ENCODE results near the gene PCDHB5. TPM values are rescaled to one million over a fixed set of nuclear protein-coding genes. Genes with fewer than 3 reads are reported as not detected.
"Not testable (repeated sequence)": the region's sequence is repeated elsewhere in the genome, so short reads cannot be mapped to it uniquely, and the experiment has no call there.

PCDHB5 gene
- total and polyA plus RNA-seq, 8 donors = 2.3 to 6.7 (median 3.7) TPM

DNA sequence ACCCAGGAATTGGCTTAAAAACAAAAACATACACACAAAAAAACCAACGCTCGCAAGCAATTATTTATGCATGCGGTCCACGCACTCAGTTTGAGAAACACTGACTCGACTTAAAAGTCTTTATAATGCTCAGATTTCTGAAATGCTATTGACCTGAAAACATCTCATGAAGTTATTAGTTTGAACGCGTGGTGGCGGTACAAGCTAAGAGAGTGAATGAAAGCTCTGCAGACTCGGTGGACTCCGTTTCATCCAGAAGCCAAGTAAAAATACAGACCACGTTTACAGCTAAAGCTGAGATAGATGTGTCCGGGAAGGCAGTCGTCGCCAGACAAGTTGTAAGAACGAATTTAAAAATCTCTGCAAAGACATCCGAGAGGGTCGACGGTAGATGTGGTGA is 14.8 kb downstream of the PCDHB5 start, which contains the start of gene PCDHB6:
Gene PCDHB6, plus strand, starts transcription at position 246 of the 400 bp plus-strand sequence. CDS start 201 bp downstream, outside the sequence.
- Histone ChIP-seq H3K27ac (no peak within 1 kb of the TSS), H3K36me3 (no peaks in the 10 kb centered on the region), H3K4me3 (peak within 1 kb of the TSS in 1 of 4 donors; percentile 11), H3K27me3 (no peaks in the 10 kb centered on the region), H3K4me1 (no peaks in the 10 kb centered on the region), H3K9me3 (peaks cover 0 to 4% (median 0%) of the 10 kb centered on the region in 4 donors)
- ATAC-seq (peak in 1 of 4 donors; percentile 37), FAIRE-seq (no peak), DNase-seq (no peak)
- TF ChIP-seq, protein P1, sequence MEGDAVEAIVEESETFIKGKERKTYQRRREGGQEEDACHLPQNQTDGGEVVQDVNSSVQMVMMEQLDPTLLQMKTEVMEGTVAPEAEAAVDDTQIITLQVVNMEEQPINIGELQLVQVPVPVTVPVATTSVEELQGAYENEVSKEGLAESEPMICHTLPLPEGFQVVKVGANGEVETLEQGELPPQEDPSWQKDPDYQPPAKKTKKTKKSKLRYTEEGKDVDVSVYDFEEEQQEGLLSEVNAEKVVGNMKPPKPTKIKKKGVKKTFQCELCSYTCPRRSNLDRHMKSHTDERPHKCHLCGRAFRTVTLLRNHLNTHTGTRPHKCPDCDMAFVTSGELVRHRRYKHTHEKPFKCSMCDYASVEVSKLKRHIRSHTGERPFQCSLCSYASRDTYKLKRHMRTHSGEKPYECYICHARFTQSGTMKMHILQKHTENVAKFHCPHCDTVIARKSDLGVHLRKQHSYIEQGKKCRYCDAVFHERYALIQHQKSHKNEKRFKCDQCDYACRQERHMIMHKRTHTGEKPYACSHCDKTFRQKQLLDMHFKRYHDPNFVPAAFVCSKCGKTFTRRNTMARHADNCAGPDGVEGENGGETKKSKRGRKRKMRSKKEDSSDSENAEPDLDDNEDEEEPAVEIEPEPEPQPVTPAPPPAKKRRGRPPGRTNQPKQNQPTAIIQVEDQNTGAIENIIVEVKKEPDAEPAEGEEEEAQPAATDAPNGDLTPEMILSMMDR (IDR thresholded peaks at IDR 0.05) = no peak
- WGBS, 2 donors = 11 to 26% methylated on average over 18 of the region's 18 CpGs
- intact Hi-C loops (cut with DNase I) = loop anchor here in 1 of 3 donors (10.0 kb wide), 1 partner anchor 235 kb away; the partner anchor contains the start of genes PCDHGA7 and PCDHGB4

DNA sequence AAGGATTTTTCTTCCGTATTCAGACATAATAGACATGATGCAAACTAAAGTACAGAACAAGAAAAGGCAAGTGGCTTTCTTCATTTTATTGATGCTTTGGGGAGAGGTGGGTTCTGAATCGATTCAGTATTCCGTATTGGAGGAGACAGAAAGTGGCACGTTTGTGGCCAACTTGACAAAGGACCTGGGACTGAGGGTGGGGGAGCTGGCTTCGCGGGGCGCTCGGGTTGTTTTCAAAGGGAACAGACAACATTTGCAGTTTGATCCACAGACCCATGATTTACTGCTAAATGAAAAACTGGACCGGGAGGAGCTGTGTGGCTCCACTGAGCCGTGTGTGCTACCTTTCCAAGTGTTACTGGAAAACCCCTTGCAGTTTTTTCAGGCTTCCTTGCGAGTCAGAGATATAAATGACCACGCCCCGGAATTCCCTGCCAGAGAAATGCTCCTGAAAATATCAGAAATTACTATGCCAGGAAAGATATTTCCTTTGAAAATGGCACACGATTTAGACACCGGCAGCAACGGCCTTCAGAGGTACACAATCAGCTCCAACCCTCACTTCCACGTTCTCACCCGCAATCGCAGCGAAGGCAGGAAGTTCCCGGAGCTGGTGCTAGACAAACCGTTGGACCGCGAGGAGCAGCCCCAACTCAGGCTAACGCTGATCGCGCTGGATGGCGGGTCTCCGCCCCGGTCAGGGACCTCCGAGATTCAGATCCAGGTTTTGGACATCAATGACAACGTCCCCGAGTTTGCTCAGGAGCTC is 15.4 kb downstream of the PCDHB5 start:
- FAIRE-seq (no peak), ATAC-seq (no peak), DNase-seq (no peak)
- peaks cover 0 to 4% (median 0%) of the 10 kb centered on the region in 4 donors for H3K9me3 ChIP-seq
- no peaks in the 10 kb centered on the region for H3K27me3 ChIP-seq
- 29 to 48% methylated on average over 33 of the region's 33 CpGs for WGBS, 2 donors
- no peaks in the 10 kb centered on the region for H3K36me3 ChIP-seq
- TF ChIP-seq, protein P1 (IDR thresholded peaks at IDR 0.05) = no peak
- H3K4me3 ChIP-seq = peak overlapping the region in 1 of 4 donors; percentile 11
- no peaks in the 10 kb centered on the region for H3K4me1 ChIP-seq
- intact Hi-C loops (cut with DNase I) = loop anchor here in 1 of 3 donors (10.0 kb wide), 1 partner anchor 234 kb away; the partner anchor contains the start of genes PCDHGA7 and PCDHGB4
- H3K27ac ChIP-seq = no peak overlapping the region

DNA sequence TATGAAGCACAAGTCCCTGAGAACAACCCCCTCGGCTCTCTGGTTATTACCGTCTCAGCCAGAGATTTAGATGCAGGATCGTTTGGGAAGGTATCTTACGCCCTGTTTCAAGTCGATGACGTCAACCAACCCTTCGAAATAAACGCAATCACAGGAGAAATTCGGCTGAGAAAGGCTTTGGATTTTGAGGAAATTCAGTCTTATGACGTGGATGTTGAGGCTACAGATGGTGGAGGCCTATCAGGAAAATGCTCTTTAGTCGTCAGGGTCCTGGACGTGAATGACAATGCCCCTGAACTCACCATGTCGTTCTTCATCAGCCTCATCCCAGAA is 16.0 kb downstream of the PCDHB5 start:
- H3K36me3 ChIP-seq = no peaks in the 10 kb centered on the region
- H3K4me3 ChIP-seq = no peak overlapping the region
- peaks cover 0 to 4% (median 0%) of the 10 kb centered on the region in 4 donors for H3K9me3 ChIP-seq
- DNase-seq = no peak
- FAIRE-seq = no peak
- ATAC-seq = no peak
- TF ChIP-seq, protein P1 (IDR thresholded peaks at IDR 0.05) = no peak
- no peaks in the 10 kb centered on the region for H3K27me3 ChIP-seq
- H3K27ac ChIP-seq = no peak overlapping the region
- 22 to 48% methylated on average over 13 of the region's 13 CpGs for WGBS, 2 donors
- no peaks in the 10 kb centered on the region for H3K4me1 ChIP-seq
- intact Hi-C loops (cut with DNase I) = loop anchor here in 1 of 3 donors (10.0 kb wide), 1 partner anchor 234 kb away; the partner anchor contains the start of genes PCDHGA7 and PCDHGB4

GRCh38 chr5:141151632-141152031 is 16.6 kb downstream of the PCDHB5 start:
- WGBS, 2 donors = 23 to 40% methylated on average over 32 to 41 of the region's 41 CpGs
- intact Hi-C loops (cut with DNase I) = loop anchor here in 1 of 3 donors (10.0 kb wide), 1 partner anchor 233 kb away; the partner anchor contains the start of genes PCDHGA7 and PCDHGB4
- not testable (repeated sequence) for ATAC-seq, H3K4me1 ChIP-seq, H3K9me3 ChIP-seq, FAIRE-seq, H3K27me3 ChIP-seq, H3K27ac ChIP-seq, H3K36me3 ChIP-seq, DNase-seq, H3K4me3 ChIP-seq

GRCh38 chr5:141152096-141152495 is 17.1 kb downstream of the PCDHB5 start:
- H3K27me3 ChIP-seq, H3K36me3 ChIP-seq, DNase-seq, FAIRE-seq, H3K27ac ChIP-seq, ATAC-seq, H3K4me3 ChIP-seq, H3K4me1 ChIP-seq, H3K9me3 ChIP-seq: not testable (repeated sequence)
- 27 to 29% methylated on average over 14 to 36 of the region's 36 CpGs for WGBS, 2 donors
- intact Hi-C loops (cut with DNase I) = loop anchor here in 1 of 3 donors (10.0 kb wide), 1 partner anchor 233 kb away; the partner anchor contains the start of genes PCDHGA7 and PCDHGB4
